ENCODE measurements around the gene RTP4.

The RTP4 gene

GRCh38 chr3:187383246-187383645, 15.1 kb downstream of the RTP4 start:
- DNase-seq (ENCODE audit: insufficient read length, low spot score), result no peak
- FAIRE-seq, result no peak
- TF ChIP-seq CTCF (IDR thresholded peaks at IDR 0.05; ENCODE audit: insufficient read depth, missing control alignments), result no peak

- FAIRE-seq, result no peak
- no peak for TF ChIP-seq CTCF (IDR thresholded peaks at IDR 0.05; ENCODE audit: insufficient read depth, missing control alignments)
- DNase-seq (ENCODE audit: insufficient read length, low spot score), result no peak
Measured at GRCh38 chr3:187385296-187385695, 17.1 kb downstream of the RTP4 start.

GRCh38 chr3:187396661-187397060, 28.5 kb downstream of the RTP4 start:
- DNase-seq (ENCODE audit: insufficient read length, low spot score) (no peak), FAIRE-seq (no peak)

GRCh38 chr3:187398955-187399354, 30.8 kb downstream of the RTP4 start:
- FAIRE-seq, result no peak
- no peak for TF ChIP-seq CTCF (IDR thresholded peaks at IDR 0.05; ENCODE audit: insufficient read depth, missing control alignments)
- no peak for DNase-seq (ENCODE audit: insufficient read length, low spot score)

More at GRCh38 chr3:187396661-187397060, 28.5 kb downstream of the RTP4 start:
- TF ChIP-seq CTCF (IDR thresholded peaks at IDR 0.05; ENCODE audit: insufficient read depth, missing control alignments), result no peak

GRCh38 chr3:187400756-187401155, 32.6 kb downstream of the RTP4 start:
- no peak for FAIRE-seq

GRCh38 chr3:187401856-187402255, 33.7 kb downstream of the RTP4 start:
- no peak for TF ChIP-seq CTCF (IDR thresholded peaks at IDR 0.05; ENCODE audit: insufficient read depth, missing control alignments)
- FAIRE-seq (no peak), DNase-seq (ENCODE audit: insufficient read length, low spot score) (no peak)

More at GRCh38 chr3:187400756-187401155, 32.6 kb downstream of the RTP4 start:
- no peak for DNase-seq (ENCODE audit: insufficient read length, low spot score)
- no peak for TF ChIP-seq CTCF (IDR thresholded peaks at IDR 0.05; ENCODE audit: insufficient read depth, missing control alignments)

GRCh38 chr3:187403768-187404288, 35.6 kb downstream of the RTP4 start:
- no peak for TF ChIP-seq CTCF (IDR thresholded peaks at IDR 0.05; ENCODE audit: insufficient read depth, missing control alignments)
- DNase-seq (ENCODE audit: insufficient read length, low spot score) (no peak), FAIRE-seq (no peak)
